Activated CD4-positive, alpha-beta T cell treated with anti-CD3 and anti-CD28 coated beads for 1 hour (primary cell): ENCODE results near the gene CYP19A1.

ENCODE experiments used
- DNase-seq: peaks from one replicate; pipeline ENCODE4 v3.0.0-alpha.2; 2020

Gene CYP19A1

DNA sequence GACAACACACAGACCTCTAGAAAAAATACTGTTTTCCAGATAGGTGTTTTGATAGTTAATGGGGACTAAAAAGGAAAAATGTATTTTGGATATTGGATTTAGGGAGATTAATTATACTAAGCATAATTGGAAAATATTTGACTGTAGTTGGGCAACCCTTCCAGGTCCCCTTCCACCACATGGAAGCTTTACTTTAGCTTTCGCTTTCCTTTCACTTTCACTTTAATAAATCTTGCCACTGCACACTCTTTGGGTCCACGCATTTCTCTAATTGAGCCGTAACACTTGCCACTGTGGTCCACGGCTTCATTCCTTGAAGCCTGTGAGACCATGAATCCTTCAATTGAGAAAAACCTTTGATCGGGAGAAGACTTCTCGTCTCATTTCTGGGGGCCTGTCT lies 18.6 kb upstream of the CYP19A1 start:
- DNase-seq = no peak

DNA sequence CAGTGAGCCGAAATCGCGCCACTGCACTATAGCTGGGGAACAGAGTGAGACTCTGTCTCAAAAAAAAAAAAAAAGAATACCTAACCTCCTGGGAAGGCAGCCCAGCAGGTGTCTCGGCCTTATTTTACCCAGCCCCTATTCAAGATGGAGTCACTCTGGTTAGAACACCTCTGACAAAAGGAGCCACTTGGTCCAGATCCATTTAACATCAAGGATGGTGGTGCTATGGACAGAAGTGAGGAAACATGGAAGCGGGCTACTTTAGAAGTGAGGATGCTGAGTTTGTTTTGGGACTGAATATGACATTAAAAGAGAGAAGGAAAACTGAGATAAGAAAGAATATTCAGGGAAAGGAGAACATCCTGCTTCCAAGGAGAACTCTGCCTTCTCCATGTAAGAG lies 17.8 kb upstream of the CYP19A1 start:
- DNase-seq = no peak

DNA sequence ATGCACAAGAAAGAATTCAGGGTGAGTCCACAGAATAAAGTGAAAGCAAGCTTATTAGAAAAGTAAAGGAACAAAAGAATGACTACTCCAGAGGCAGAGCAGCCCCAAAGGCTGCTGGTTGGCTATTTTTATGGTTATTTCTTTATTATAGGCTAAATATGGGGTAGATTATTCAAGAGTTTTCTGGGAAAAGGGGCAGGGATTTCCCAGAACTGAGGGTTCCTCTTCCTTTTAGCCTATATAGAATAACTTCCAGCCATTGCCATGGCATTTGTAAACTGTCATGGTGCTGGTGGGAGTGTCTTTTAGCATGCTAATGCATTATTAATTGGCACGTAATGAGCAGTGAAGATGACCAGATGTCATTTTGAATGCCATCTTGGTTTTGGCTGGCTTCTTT lies 16.7 kb upstream of the CYP19A1 start:
- no peak for DNase-seq

DNA sequence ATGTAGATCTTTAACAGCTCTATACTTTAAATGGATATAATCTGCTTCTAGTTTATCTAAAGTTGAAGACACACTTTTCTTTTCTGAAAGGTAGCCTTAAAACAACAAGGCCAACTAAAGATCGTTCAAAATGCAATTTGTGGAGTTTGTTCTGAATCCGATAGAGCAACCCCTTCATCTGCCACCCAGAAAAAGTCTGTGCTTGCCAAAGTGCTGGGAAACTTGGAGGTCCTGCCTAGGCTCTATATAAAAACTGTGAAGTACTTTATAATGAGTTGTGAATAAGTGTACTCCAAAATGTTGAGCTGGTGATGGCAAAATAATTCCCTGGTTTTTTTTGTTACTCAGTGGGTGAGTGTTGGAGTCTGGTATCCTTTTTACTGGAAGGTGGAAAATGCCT lies 15.6 kb upstream of the CYP19A1 start:
- no peak for DNase-seq

GRCh38 chr15:51350723-51351122 lies 12.3 kb upstream of the CYP19A1 start:
- no peak for DNase-seq

DNA sequence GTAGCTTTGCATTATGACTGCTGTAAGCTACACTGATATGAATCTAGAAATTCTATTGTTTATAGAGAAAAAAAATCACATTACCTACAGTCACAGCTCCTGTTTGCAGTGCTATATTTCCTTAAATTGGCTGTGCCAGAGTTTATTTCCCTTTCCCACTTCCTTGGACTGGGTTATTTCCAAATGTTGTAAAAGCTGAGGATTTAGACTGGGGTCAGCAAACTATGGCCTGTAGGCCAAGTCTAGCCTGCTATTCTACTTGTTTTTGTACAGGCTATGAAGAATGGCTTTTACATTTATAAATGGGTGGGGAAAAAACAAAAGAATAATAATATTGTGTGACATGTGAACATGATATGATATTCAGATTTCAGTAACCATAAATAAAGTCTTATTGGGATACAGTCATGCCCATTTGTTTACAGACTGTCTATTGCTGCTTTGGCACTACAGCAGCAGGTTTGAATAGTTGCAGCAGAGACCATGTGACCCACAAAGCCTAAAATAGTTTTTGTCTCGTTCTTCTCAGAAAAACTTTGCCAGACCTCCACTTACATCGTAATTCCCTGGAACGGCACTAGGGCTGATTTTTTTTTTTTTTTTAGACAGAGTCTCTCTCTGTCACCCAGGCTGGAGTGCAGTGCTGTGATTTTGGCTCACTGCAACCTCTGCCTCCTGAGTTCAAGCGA lies 10.9 kb upstream of the CYP19A1 start:
- no peak for DNase-seq

GRCh38 chr15:51348688-51349087 lies 10.3 kb upstream of the CYP19A1 start:
- DNase-seq = no peak

DNA sequence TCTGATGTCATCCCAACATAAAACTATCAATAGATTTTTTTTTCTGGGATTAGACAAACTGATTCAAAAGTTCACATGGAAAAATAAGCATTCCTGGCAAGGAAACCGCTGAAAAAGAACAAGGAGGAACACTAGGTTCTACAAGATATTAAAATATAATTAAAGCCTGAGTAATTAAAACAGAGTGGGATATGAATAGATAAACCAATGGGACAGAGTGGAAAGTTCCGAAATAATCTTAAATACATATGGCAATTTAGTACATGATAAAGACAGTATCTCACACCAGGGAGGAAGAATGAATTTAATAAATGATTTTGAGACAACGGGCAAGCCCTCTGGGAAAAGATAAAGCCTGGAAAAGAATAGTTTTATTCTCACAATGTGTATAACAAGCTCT lies 7.7 kb upstream of the CYP19A1 start:
- DNase-seq = no peak

- no peak for DNase-seq
Observed at GRCh38 chr15:51343466-51343865, 5.1 kb upstream of the CYP19A1 start.

DNA sequence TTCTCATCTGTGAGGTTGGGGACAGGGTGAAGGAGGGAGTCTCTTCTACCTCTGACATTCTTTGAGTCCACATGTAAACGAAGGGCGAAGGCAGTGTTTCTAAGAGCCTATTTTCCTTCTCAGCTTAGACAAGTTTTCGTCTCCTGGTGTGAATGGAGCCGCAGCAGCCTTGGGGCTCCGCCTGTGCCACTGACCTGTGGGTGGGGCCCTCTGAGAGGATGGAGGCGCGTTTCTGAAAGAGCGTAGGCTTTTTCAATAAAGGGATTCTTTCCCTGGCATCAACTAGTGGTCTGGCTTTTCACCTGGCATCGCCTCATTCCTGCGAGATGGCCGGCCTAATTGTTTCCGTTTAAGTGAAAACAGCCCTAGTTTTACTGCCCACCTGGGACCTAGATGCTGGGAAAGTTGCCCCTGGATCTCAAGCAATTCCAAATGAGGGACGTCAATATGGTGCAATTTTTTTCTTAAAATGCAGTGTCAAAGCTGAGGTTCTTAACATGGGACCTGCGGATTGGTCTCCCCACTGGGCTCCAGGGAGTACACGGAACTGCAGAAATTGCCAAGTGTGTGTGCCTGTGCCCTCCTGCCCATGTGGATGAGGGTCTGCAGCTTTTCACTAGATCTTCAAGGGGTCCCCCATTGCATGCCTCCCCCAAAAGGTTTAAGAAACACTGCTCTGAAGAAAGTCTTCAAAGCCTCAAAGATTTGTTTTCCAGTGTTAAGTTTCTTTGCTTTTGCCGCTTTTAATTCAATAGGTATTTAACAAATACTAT lies 4.0 kb upstream of the CYP19A1 start:
- DNase-seq = no peak

- DNase-seq = no peak
Observed at GRCh38 chr15:51341366-51342226, 3.2 kb upstream of the CYP19A1 start, which contains the start of gene GLDN. TSS of gene GLDN (plus strand) at chr15:51341655. CDS start at chr15:51341685, 30 bp downstream.

GRCh38 chr15:51335538-51336410 lies 2.6 kb downstream of the CYP19A1 start:
- no peak for DNase-seq

GRCh38 chr15:51335087-51335486 lies 3.3 kb downstream of the CYP19A1 start:
- DNase-seq = no peak

DNA sequence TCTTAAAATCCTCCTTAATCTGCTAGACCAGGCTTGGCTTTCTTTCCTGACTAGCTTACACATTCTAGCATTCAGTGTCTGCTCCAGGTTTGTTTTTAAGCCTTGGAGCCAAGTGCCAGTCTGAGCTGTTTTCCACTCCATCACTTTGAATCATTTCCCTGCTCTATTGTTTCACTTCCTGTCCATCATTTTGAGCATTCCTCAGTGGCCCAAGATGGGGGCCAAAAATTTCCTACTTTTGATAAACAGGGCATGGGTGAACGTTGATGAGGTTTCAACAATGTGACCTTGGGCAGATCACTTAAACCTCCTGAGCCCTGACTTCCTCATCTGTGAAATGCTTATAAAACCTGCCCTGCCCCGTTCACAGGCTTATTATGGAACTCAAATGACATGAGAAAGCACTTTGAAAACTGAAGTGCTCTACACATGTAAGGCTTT lies 4.4 kb downstream of the CYP19A1 start:
- DNase-seq = no peak

- DNase-seq = no peak
Observed at GRCh38 chr15:51333571-51333970, 4.8 kb downstream of the CYP19A1 start.

GRCh38 chr15:51332206-51333147 lies 5.9 kb downstream of the CYP19A1 start:
- DNase-seq = no peak

GRCh38 chr15:51331141-51331540 lies 7.3 kb downstream of the CYP19A1 start:
- no peak for DNase-seq

GRCh38 chr15:51328926-51329325 lies 9.5 kb downstream of the CYP19A1 start:
- no peak for DNase-seq

- no peak for DNase-seq
Observed at GRCh38 chr15:51327081-51327480, 11.3 kb downstream of the CYP19A1 start.

DNA sequence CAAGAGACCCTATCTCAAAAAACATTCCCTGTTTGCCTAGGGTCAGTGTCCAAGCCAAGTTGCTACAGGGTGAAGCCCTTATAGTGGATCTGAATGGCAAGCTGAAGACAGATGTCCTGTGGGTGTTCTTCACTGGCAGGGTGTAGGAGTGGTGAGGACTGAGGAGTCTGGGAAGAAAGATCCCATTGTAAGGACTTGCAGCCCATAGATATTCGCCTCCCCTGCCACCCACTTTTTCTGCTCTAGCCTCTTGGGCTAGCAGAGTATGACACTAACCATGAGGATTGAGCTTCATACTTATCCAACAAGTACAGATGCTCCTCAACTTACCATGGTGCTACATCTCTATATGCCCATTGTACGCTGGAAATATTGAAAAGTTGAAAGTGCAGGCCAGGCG lies 13.2 kb downstream of the CYP19A1 start:
- no peak for DNase-seq

- DNase-seq = no peak
Observed at GRCh38 chr15:51323749-51324148, 14.6 kb downstream of the CYP19A1 start.
